H9 (cell line): ENCODE data around the gene DUS1L. TPM values are rescaled to one million over a fixed set of nuclear protein-coding genes. Genes with fewer than 3 reads are reported as not detected.
A peak's percentile ranks its signal among the peaks of the same experiment; 100 is the strongest.

Experiments used
- DNase-seq: peaks from one replicate; pipeline ENCODE4 v3.0.0-alpha.2; 2017
- H2AFZ ChIP-seq: one replicate; pipeline ENCODE4 v1.6.1; 2013; ENCODE audit warnings: mild to moderate bottlenecking, low read length, control low read depth, moderate library complexity
- H2AK5ac ChIP-seq: 2 replicates; pipeline ENCODE4 v1.6.1; 2013; ENCODE audit warnings: low read length, control low read depth, mixed read lengths; ENCODE audit not compliant: insufficient read length
- H2BK120ac ChIP-seq: one replicate; pipeline ENCODE4 v1.6.1; 2013; ENCODE audit warnings: low read depth, mild to moderate bottlenecking, low read length, control low read depth, inconsistent platforms; ENCODE audit not compliant: poor library complexity, severe bottlenecking
- H2BK12ac ChIP-seq: 2 replicates; pipeline ENCODE4 v1.6.1; 2013; ENCODE audit warnings: low read length, control low read depth, mixed read lengths, low read depth; ENCODE audit not compliant: insufficient read length
- H2BK15ac ChIP-seq: 2 replicates; pipeline ENCODE4 v1.6.1; 2013; ENCODE audit warnings: low read depth, low read length, control low read depth
- H2BK20ac ChIP-seq: one replicate; pipeline ENCODE4 v1.6.1; 2013; ENCODE audit warnings: low read depth, mild to moderate bottlenecking, low read length, control low read depth, inconsistent platforms; ENCODE audit not compliant: poor library complexity, severe bottlenecking
- H2BK5ac ChIP-seq: 2 replicates; pipeline ENCODE4 v1.6.1; 2013; ENCODE audit warnings: low read length, control low read depth, mixed read lengths; ENCODE audit not compliant: insufficient read length
- H3K14ac ChIP-seq: 2 replicates; pipeline ENCODE4 v1.6.1; 2013; ENCODE audit warnings: low read length, control low read depth; ENCODE audit not compliant: insufficient read depth
- H3K18ac ChIP-seq: 2 replicates; pipeline ENCODE4 v1.6.1; 2013; ENCODE audit warnings: low read depth, mild to moderate bottlenecking, mixed read lengths, low read length, control low read depth; ENCODE audit not compliant: insufficient read length
- H3K23ac ChIP-seq: 2 replicates; pipeline ENCODE4 v1.6.1; 2013; ENCODE audit warnings: low read length, control low read depth, mixed read lengths, low read depth; ENCODE audit not compliant: insufficient read length
- H3K23me2 ChIP-seq: 2 replicates; pipeline ENCODE4 v1.6.1; 2013; ENCODE audit warnings: low read depth, mild to moderate bottlenecking, mixed read lengths, low read length, control low read depth; ENCODE audit not compliant: insufficient read length, poor library complexity, severe bottlenecking
- H3K27ac ChIP-seq: 2 replicates; pipeline ENCODE4 v1.5.1; 2013; ENCODE audit warnings: low read length, control low read depth, mixed read lengths, low read depth; ENCODE audit not compliant: insufficient read length
- H3K27me3 ChIP-seq: 2 replicates; pipeline ENCODE4 v1.6.1; 2013; ENCODE audit warnings: low read length, control low read depth, inconsistent platforms; ENCODE audit not compliant: insufficient read depth
- H3K4ac ChIP-seq: 2 replicates; pipeline ENCODE4 v1.6.1; 2013; ENCODE audit warnings: low read depth, mild to moderate bottlenecking, control low read depth, inconsistent platforms, low read length, moderate library complexity
- H3K4me1 ChIP-seq: 2 replicates; pipeline ENCODE4 v1.6.1; 2013; ENCODE audit warnings: low read length, control low read depth, inconsistent platforms; ENCODE audit not compliant: insufficient read depth
- H3K4me2 ChIP-seq: 2 replicates; pipeline ENCODE4 v1.6.1; 2013; ENCODE audit warnings: low read length, control low read depth, mixed read lengths; ENCODE audit not compliant: insufficient read length, insufficient read depth
- H3K56ac ChIP-seq: 2 replicates; pipeline ENCODE4 v1.6.1; 2013; ENCODE audit warnings: low read depth, mild to moderate bottlenecking, mixed read lengths, low read length, control low read depth; ENCODE audit not compliant: insufficient read length
- H3K79me1 ChIP-seq: 2 replicates; pipeline ENCODE4 v1.6.1; 2013; ENCODE audit warnings: low read depth, mild to moderate bottlenecking, moderate library complexity, low read length, control low read depth, inconsistent platforms; ENCODE audit not compliant: insufficient read depth, poor library complexity, severe bottlenecking
- H3K79me2 ChIP-seq: 2 replicates; pipeline ENCODE4 v1.6.1; 2013; ENCODE audit warnings: low read length, control low read depth, inconsistent platforms; ENCODE audit not compliant: insufficient read depth
- H3K9ac ChIP-seq: 2 replicates; pipeline ENCODE4 v1.6.1; 2013; ENCODE audit warnings: low read length, control low read depth, mixed read lengths; ENCODE audit not compliant: insufficient read length; ENCODE audit errors: extremely low read depth
- H3K9me3 ChIP-seq: one replicate; pipeline ENCODE4 v1.6.1; 2013; ENCODE audit warnings: low read depth, low read length, inconsistent platforms; ENCODE audit not compliant: control insufficient read depth
- H3T11ph ChIP-seq: one replicate; pipeline ENCODE4 v1.6.1; 2013; ENCODE audit warnings: mild to moderate bottlenecking, low read length, control low read depth, inconsistent platforms
- H4K20me1 ChIP-seq: one replicate; pipeline ENCODE4 v1.6.1; 2013; ENCODE audit not compliant: control insufficient read depth, insufficient read length, insufficient read depth
- H4K5ac ChIP-seq: 2 replicates; pipeline ENCODE4 v1.6.1; 2013; ENCODE audit warnings: low read depth, mild to moderate bottlenecking, mixed read lengths, low read length, control low read depth; ENCODE audit not compliant: insufficient read length
- H4K8ac ChIP-seq: replicated peaks from 2 replicates; pipeline ENCODE4 v1.6.1; 2013; ENCODE audit warnings: low read length, control low read depth, mixed read lengths, low read depth; ENCODE audit not compliant: insufficient read length
- H4K91ac ChIP-seq: 2 replicates; pipeline ENCODE4 v1.6.1; 2013; ENCODE audit warnings: low read depth, mild to moderate bottlenecking, moderate library complexity, mixed read lengths, low read length, control low read depth; ENCODE audit not compliant: insufficient read length
- H3K27ac Mint-ChIP-seq, 3 experiments: 2 replicates in 2 of 3; 3 replicates in 1 of 3; pipeline ENCODE4 v1.8.0; 2020 to 2021; ENCODE audit warnings: mixed read lengths in 3 of 3, mild to moderate bottlenecking in 1 of 3, moderate library complexity in 1 of 3
- H3K27me3 Mint-ChIP-seq: 2 replicates; pipeline ENCODE4 v1.8.0; 2021; ENCODE audit warnings: low read depth, mild to moderate bottlenecking, moderate library complexity, mixed read lengths
- H3K36me3 Mint-ChIP-seq, 3 experiments: 2 replicates in 2 of 3; 3 replicates in 1 of 3; pipeline ENCODE4 v1.8.0; 2020 to 2021; ENCODE audit warnings: low read depth in 3 of 3, mixed read lengths in 3 of 3; ENCODE audit not compliant: insufficient read depth in 1 of 3
- H3K4me1 Mint-ChIP-seq, 2 experiments: 2 replicates each; pipeline ENCODE4 v1.8.0; 2020; ENCODE audit warnings: mixed read lengths in 2 of 2
- H3K4me3 Mint-ChIP-seq, 2 experiments: 2 replicates in 1 of 2; 3 replicates in 1 of 2; pipeline ENCODE4 v1.8.0; 2020 to 2021; ENCODE audit warnings: mild to moderate bottlenecking in 2 of 2, mixed read lengths in 2 of 2, moderate library complexity in 1 of 2
- H3K9me3 Mint-ChIP-seq, 2 experiments: 2 replicates in 1 of 2; 3 replicates in 1 of 2; pipeline ENCODE4 v1.8.0; 2020; ENCODE audit warnings: mild to moderate bottlenecking in 2 of 2, mixed read lengths in 2 of 2, moderate library complexity in 1 of 2
- WGBS: extraction: QIAGEN DNeasy Blood & Tissue Kit; methylation state at CpG from one replicate; pipeline ENCODE4 v1.1.7; 2013; ENCODE audit warnings: missing lambda C conversion rate, low lambda C conversion rate, mixed read lengths; ENCODE audit not compliant: insufficient read length; ENCODE audit errors: extremely low coverage; 5-methylcytosine and 5-hydroxymethylcytosine counted together
- total RNA-seq: library from RNA; stranded (reverse); gene quantifications from 2 replicates; pipeline ENCODE4 v1.2.1, GENCODE V29; 2021
- TF ChIP-seq, protein P1 (sequence below): fragments of 200-600 bp; sonication (generic); conservative IDR thresholded peaks from 3 replicates; pipeline ENCODE4 v1.8.0; 2021; ENCODE audit warnings: antibody characterized with exemption, mild to moderate bottlenecking

DUS1L gene
- total RNA-seq, 1 experiment from 2014 or later = 103 TPM

GRCh38 chr17:82037889-82038195 lies 27.8 kb downstream of the DUS1L start:
- no peak overlapping the region for H3K27ac ChIP-seq
- peaks cover 8 to 16% (median 12%) of the 10 kb centered on the region in 3 experiments; a peak in 6 of 7 replicates for H3K36me3 Mint-ChIP-seq
- H3K9ac ChIP-seq = no peak overlapping the region

More at GRCh38 chr17:82037889-82038195, 27.8 kb downstream of the DUS1L start:
- Histone ChIP-seq H4K5ac (no peak overlapping the region), H3K79me1 (no peaks in the 10 kb centered on the region), H3K9me3 (no peaks in the 10 kb centered on the region), H2BK20ac (no peak overlapping the region), H3T11ph (no peak overlapping the region), H2BK15ac (no peak overlapping the region), H3K56ac (no peak overlapping the region), H3K79me2 (no peaks in the 10 kb centered on the region), H3K4me1 (no peaks in the 10 kb centered on the region), H3K27me3 (no peaks in the 10 kb centered on the region; the same call in 1 of the 2 replicates), H3K23ac (no peak overlapping the region), H3K18ac (no peak overlapping the region), H2AFZ (no peak overlapping the region), H3K23me2 (no peaks in the 10 kb centered on the region), H3K4me2 (peak overlapping the region; percentile 15), H4K20me1 (no peaks in the 10 kb centered on the region), H4K8ac (no peak overlapping the region), H3K14ac (no peak overlapping the region), H4K91ac (no peak overlapping the region), H3K4ac (no peak overlapping the region), H2AK5ac (no peak overlapping the region), H2BK12ac (no peak overlapping the region), H2BK5ac (no peak overlapping the region), H2BK120ac (no peak overlapping the region)
- peaks cover 14% of the 10 kb centered on the region for H3K27me3 Mint-ChIP-seq
- H3K4me3 Mint-ChIP-seq = peak overlapping the region; percentile 74 to 83
- no peak for DNase-seq
- no peaks in the 10 kb centered on the region; a peak in 2 of 5 replicates for H3K9me3 Mint-ChIP-seq
- H3K27ac Mint-ChIP-seq = no peak overlapping the region; a peak in 2 of 7 replicates
- no CpG with 5 or more reads among the region's 10 CpGs for WGBS
- peaks cover 20 to 31% of the 10 kb centered on the region in 2 experiments for H3K4me1 Mint-ChIP-seq
- TF ChIP-seq, protein P1, sequence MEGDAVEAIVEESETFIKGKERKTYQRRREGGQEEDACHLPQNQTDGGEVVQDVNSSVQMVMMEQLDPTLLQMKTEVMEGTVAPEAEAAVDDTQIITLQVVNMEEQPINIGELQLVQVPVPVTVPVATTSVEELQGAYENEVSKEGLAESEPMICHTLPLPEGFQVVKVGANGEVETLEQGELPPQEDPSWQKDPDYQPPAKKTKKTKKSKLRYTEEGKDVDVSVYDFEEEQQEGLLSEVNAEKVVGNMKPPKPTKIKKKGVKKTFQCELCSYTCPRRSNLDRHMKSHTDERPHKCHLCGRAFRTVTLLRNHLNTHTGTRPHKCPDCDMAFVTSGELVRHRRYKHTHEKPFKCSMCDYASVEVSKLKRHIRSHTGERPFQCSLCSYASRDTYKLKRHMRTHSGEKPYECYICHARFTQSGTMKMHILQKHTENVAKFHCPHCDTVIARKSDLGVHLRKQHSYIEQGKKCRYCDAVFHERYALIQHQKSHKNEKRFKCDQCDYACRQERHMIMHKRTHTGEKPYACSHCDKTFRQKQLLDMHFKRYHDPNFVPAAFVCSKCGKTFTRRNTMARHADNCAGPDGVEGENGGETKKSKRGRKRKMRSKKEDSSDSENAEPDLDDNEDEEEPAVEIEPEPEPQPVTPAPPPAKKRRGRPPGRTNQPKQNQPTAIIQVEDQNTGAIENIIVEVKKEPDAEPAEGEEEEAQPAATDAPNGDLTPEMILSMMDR = no peak
